K562 (cell line): ENCODE data around the gene TAF11L2. TPM values are rescaled to one million over a fixed set of nuclear protein-coding genes. Genes with fewer than 3 reads are reported as not detected.

Source experiments
- CBFA2T2 ChIP-seq: fragments of 450-650 bp; conservative IDR thresholded peaks from 2 replicates; pipeline ENCODE4 v1.6.1; 2017; ENCODE audit warnings: mild to moderate bottlenecking
- CBFA2T3 ChIP-seq: fragments of 450-650 bp; IDR thresholded peaks from 2 replicates; pipeline ENCODE4 v1.6.1; 2017
- CLOCK ChIP-seq: fragments of 250-450 bp; sonication (Bioruptor Pico); IDR thresholded peaks from 2 replicates; pipeline ENCODE4 v1.4.0; 2020; ENCODE audit warnings: mild to moderate bottlenecking, moderate library complexity, borderline replicate concordance
- DPF2 ChIP-seq: fragments of 450-650 bp; IDR thresholded peaks from 2 replicates; pipeline ENCODE4 v1.6.1; 2016
- FOXK1 ChIP-seq: sonication (generic); formaldehyde crosslinking; IDR thresholded peaks from 2 replicates; pipeline ENCODE4 v1.8.0; 2022; ENCODE audit warnings: missing genetic modification reagents, mild to moderate bottlenecking, borderline replicate concordance
- FOXP1 ChIP-seq: sonication (generic); formaldehyde crosslinking; IDR thresholded peaks from 2 replicates; pipeline ENCODE4 v1.8.0; 2022; ENCODE audit warnings: mild to moderate bottlenecking, missing genetic modification reagents
- GATA2 ChIP-seq: sonication (generic); formaldehyde crosslinking; IDR thresholded peaks from 2 replicates; pipeline ENCODE4 v1.4.0; 2020; ENCODE audit warnings: mild to moderate bottlenecking, missing genetic modification reagents
- GTF2F1 ChIP-seq: IDR thresholded peaks from 2 replicates; pipeline ENCODE4 v1.6.1; 2011; ENCODE audit warnings: low read depth, low read length, improper control_type of control experiment
- NCOA6 ChIP-seq: fragments of 450-650 bp; IDR thresholded peaks from 2 replicates; pipeline ENCODE4 v1.6.1; 2017; ENCODE audit warnings: mild to moderate bottlenecking
- PTTG1 ChIP-seq: fragments of 450-650 bp; IDR thresholded peaks from 2 replicates; pipeline ENCODE4 v1.6.1; 2016; ENCODE audit warnings: low read depth, mild to moderate bottlenecking, missing genetic modification characterization, missing compliant biosample characterization
- SIRT6 ChIP-seq: IDR thresholded peaks from one replicate; pipeline ENCODE4 v1.6.1; 2012; ENCODE audit warnings: low read depth, mild to moderate bottlenecking, control low read depth, inconsistent platforms, low read length, moderate library complexity
- STAT5B ChIP-seq: fragments of 250-450 bp; sonication (Bioruptor Pico); IDR thresholded peaks from 2 replicates; pipeline ENCODE4 v1.8.0; 2021; ENCODE audit warnings: mild to moderate bottlenecking, inconsistent platforms
- TEAD4 ChIP-seq, 2 experiments: sonication (generic) in 1 of 2; formaldehyde crosslinking in 1 of 2; IDR thresholded peaks; 2 replicates each; pipeline versions ENCODE4 v1.6.1 to v1.8.0; 2012 to 2022; ENCODE audit warnings: borderline replicate concordance in 1 of 2, inconsistent platforms in 1 of 2, low read length in 1 of 2, mild to moderate bottlenecking in 1 of 2, missing genetic modification reagents in 1 of 2
- ZNF3 ChIP-seq: fragments of 250-450 bp; sonication (Bioruptor Pico); IDR thresholded peaks from 2 replicates; pipeline ENCODE4 v1.5.0; 2021; ENCODE audit warnings: mild to moderate bottlenecking, moderate library complexity
- ZNF384 ChIP-seq: IDR thresholded peaks from 2 replicates; pipeline ENCODE4 v1.6.1; 2012; ENCODE audit warnings: low read depth, low read length, improper control_type of control experiment
- polyA plus RNA-seq, 8 experiments: library from polyadenylated mRNA; depleted of rRNA in 4 of 8; stranded (reverse) in 5 of 8; unstranded in 3 of 8; fragments of >200 nt; fragmentation: Nextera tagmentation in 2 of 8; fragmentation: Illumina TruSeq in 1 of 8; extraction: Ambion mirVana in 2 of 8; extraction: Trizol in 1 of 8; gene quantifications; 2 replicates each; pipeline versions ENCODE4 v1.2.1 to v1.2.3, GENCODE V29; 2011 to 2014; ENCODE audit warnings: inconsistent platforms in 1 of 8, missing spikeins in 1 of 8
- total RNA-seq, 7 experiments: library from RNA; depleted of rRNA in 6 of 7; stranded (reverse); fragments of >200 nt in 6 of 7; fragmentation: Illumina TruSeq in 2 of 7; extraction: Trizol in 2 of 7; gene quantifications; 2 replicates each; pipeline versions ENCODE4 v1.2.1 to v1.2.3, GENCODE V29; 2011 to 2021; ENCODE audit warnings: low replicate concordance in 1 of 7
- TF ChIP-seq, protein P1 (sequence below): conservative IDR thresholded peaks from 2 replicates; pipeline ENCODE4 v1.6.1; 2011; ENCODE audit warnings: low read depth, mild to moderate bottlenecking, low read length; ENCODE audit not compliant: control insufficient read depth
- TF ChIP-seq, protein P2 (sequence below): fragments of 250-450 bp; sonication (Bioruptor Pico); IDR thresholded peaks from 2 replicates; pipeline ENCODE4 v1.5.0; 2021; ENCODE audit warnings: mild to moderate bottlenecking, borderline replicate concordance
- TF ChIP-seq, protein P3 (sequence below): fragments of 450-650 bp; formaldehyde crosslinking; IDR thresholded peaks from 2 replicates; pipeline ENCODE4 v1.4.0; 2022; ENCODE audit warnings: mild to moderate bottlenecking, moderate library complexity

Gene TAF11L2
- total and polyA plus RNA-seq, 9 of the 15 experiments (the other 6 are each of a cell fraction or from before 2014, with no cell fraction given), result not detected

DNA sequence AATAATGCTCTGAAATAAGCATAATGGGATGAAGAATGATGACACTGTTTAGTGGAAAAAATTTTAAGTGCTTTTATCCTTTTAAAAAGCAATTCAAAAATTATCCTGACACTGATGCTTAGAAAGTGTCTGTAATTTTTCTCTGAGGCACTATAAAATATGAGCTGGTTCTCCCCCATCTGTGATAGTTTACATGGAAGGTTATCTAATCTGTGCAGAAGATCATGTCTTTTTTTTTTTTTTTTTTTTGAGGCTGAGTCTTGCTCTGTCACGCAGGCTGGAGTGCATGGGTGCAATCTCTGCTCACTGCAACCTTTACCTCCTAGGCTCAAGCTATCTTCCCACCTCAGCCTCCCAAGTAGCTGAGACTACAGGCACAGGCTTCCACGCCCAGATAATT, 15.2 kb upstream of the TAF11L2 start (continued):
- TF ChIP-seq ZNF3 (no peak), FOXP1 (CRISPR knock-in tag) (no peak), STAT5B (CRISPR knock-in tag) (no peak), TEAD4 (IDR thresholded peaks at IDR 0.05; ENCODE audit: low read length) (peak; percentile 58; the same call in 1 of the 2 replicates), TEAD4 (CRISPR knock-in tag; IDR thresholded peaks at IDR 0.05; ENCODE audit: borderline replicate concordance) (no peak), SIRT6 (no peak), GATA2 (CRISPR knock-in tag) (no peak), DPF2 (0 out of 2 replicates have a peak, but pooled peaks have one; percentile 23), FOXK1 (no peak), GTF2F1 (no peak), CLOCK (CRISPR knock-in tag) (no peak), PTTG1 (no peak), NCOA6 (no peak), CBFA2T2 (0 out of 2 replicates have a peak, but pooled peaks have one; percentile 13), CBFA2T3 (peak; percentile 45; the same call in 1 of the 2 replicates), ZNF384 (peak; percentile 84)
- TF ChIP-seq, protein P1, sequence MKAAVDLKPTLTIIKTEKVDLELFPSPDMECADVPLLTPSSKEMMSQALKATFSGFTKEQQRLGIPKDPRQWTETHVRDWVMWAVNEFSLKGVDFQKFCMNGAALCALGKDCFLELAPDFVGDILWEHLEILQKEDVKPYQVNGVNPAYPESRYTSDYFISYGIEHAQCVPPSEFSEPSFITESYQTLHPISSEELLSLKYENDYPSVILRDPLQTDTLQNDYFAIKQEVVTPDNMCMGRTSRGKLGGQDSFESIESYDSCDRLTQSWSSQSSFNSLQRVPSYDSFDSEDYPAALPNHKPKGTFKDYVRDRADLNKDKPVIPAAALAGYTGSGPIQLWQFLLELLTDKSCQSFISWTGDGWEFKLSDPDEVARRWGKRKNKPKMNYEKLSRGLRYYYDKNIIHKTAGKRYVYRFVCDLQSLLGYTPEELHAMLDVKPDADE, result no peak
- TF ChIP-seq, protein P2, sequence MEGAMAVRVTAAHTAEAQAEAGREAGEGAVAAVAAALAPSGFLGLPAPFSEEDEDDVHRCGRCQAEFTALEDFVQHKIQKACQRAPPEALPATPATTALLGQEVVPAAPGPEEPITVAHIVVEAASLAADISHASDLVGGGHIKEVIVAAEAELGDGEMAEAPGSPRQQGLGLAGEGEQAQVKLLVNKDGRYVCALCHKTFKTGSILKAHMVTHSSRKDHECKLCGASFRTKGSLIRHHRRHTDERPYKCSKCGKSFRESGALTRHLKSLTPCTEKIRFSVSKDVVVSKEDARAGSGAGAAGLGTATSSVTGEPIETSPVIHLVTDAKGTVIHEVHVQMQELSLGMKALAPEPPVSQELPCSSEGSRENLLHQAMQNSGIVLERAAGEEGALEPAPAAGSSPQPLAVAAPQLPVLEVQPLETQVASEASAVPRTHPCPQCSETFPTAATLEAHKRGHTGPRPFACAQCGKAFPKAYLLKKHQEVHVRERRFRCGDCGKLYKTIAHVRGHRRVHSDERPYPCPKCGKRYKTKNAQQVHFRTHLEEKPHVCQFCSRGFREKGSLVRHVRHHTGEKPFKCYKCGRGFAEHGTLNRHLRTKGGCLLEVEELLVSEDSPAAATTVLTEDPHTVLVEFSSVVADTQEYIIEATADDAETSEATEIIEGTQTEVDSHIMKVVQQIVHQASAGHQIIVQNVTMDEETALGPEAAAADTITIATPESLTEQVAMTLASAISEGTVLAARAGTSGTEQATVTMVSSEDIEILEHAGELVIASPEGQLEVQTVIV (CRISPR knock-in tag), result no peak
- TF ChIP-seq, protein P3, sequence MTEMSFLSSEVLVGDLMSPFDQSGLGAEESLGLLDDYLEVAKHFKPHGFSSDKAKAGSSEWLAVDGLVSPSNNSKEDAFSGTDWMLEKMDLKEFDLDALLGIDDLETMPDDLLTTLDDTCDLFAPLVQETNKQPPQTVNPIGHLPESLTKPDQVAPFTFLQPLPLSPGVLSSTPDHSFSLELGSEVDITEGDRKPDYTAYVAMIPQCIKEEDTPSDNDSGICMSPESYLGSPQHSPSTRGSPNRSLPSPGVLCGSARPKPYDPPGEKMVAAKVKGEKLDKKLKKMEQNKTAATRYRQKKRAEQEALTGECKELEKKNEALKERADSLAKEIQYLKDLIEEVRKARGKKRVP (CRISPR knock-in tag), result no peak
